ENCODE measurements around the gene MAPKAP1.

MAPKAP1 gene

GRCh38 chr9:125409637-125410521 lies 297.1 kb downstream of the MAPKAP1 start:
- peak; percentile 17; the same call in 1 of the 3 replicates for ATAC-seq (ENCODE audit: low read depth)
- Histone ChIP-seq H3K27ac (ENCODE audit: poor library complexity, severe bottlenecking) (no peak overlapping the region), H3K27me3 (ENCODE audit: insufficient read depth, poor library complexity, severe bottlenecking) (no peaks in the 10 kb centered on the region), H3K9me3 (ENCODE audit: severe bottlenecking) (no peaks in the 10 kb centered on the region), H3K4me3 (ENCODE audit: severe bottlenecking) (no peak overlapping the region), H3K4me1 (ENCODE audit: insufficient read depth, poor library complexity, severe bottlenecking) (no peaks in the 10 kb centered on the region), H3K36me3 (ENCODE audit: low read depth) (no peaks in the 10 kb centered on the region)
- TF ChIP-seq CTCF (IDR thresholded peaks at IDR 0.05; ENCODE audit: poor library complexity, severe bottlenecking): no peak
- no peak for DNase-seq (ENCODE audit: low spot score)

DNA sequence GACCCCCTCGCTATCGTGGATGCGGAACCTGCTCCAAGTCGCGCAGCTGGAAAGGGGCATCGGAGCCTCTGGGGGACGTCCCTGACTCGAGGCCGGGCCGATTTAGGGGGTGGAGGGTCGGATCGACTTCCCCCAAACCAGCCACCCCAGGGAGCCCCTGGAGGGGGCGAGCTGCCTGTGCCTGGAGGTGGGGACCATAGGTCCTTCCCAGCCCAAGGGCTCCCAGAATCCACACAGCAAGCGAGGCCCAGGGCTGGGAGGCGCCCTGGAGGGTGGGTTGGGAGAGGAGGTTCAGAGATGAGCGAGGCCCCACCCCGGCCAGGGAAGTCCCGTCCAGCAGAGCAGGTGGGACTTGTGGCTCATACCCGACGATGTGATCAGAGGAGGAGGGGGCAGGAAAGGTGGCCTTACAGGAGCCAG lies 297.8 kb downstream of the MAPKAP1 start:
- Histone ChIP-seq H3K4me3 (ENCODE audit: severe bottlenecking) (no peak overlapping the region), H3K4me1 (ENCODE audit: insufficient read depth, poor library complexity, severe bottlenecking) (no peaks in the 10 kb centered on the region), H3K36me3 (ENCODE audit: low read depth) (no peaks in the 10 kb centered on the region), H3K9me3 (ENCODE audit: severe bottlenecking) (no peaks in the 10 kb centered on the region), H3K27me3 (ENCODE audit: insufficient read depth, poor library complexity, severe bottlenecking) (no peaks in the 10 kb centered on the region), H3K27ac (ENCODE audit: poor library complexity, severe bottlenecking) (no peak overlapping the region)
- DNase-seq (ENCODE audit: low spot score) (no peak), ATAC-seq (ENCODE audit: low read depth) (0 out of 3 replicates have a peak, but pooled peaks have one; percentile 4)
- TF ChIP-seq CTCF (IDR thresholded peaks at IDR 0.05; ENCODE audit: poor library complexity, severe bottlenecking): no peak

DNA sequence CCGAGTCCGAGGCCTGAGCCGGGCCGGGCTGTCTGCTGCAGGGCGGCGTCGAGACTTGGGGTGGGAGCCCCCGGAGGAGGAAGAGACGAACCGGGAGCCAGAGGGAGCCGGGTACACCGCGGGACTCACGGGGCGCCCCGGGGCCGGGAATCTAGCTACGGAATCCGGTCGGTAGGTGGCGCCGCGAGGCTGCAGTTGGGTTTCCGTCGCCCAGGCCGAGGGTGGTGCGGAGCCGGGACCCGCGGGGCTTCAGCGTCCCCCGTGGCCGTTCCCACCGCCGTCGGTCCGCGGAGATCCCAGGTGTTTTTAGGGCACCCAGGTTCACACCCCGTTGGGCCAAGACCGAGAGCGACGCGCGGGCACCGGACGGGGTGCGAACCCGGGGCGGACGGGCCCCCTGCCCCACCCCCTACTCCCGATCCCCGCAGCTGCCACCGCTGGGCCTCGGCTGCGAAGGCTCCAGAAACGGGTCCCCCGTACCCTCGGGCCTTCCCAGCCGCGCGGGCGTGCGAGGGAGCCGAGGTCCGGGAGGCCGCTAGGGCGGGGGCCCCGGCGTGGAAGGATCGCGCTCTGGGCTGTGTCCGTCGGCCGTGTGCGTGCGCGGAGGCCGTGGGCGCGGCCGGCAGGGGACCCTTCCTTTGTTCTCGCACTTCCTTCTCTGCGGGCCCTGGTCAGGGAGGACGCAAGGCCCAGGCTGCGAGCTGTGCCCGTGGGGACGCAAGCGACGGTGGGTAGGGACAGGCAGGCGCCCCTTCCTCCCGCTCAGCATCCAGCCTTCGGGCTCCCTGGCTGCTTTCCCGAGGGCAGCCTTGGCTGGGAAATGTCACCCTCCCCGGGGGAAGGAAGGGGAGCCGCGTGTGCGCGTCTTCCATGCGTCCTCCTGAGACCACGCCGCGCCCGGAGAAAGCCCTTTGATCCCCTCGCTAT lies 298.8 kb downstream of the MAPKAP1 start:
- ATAC-seq (ENCODE audit: low read depth): peak; percentile 83
- H3K9me3 ChIP-seq (ENCODE audit: severe bottlenecking): no peaks in the 10 kb centered on the region
- H3K4me3 ChIP-seq (ENCODE audit: severe bottlenecking): peak overlapping the region; percentile 43
- no peak overlapping the region for H3K27ac ChIP-seq (ENCODE audit: poor library complexity, severe bottlenecking)
- DNase-seq (ENCODE audit: low spot score): no peak
- no peaks in the 10 kb centered on the region for H3K36me3 ChIP-seq (ENCODE audit: low read depth)
- no peaks in the 10 kb centered on the region for H3K27me3 ChIP-seq (ENCODE audit: insufficient read depth, poor library complexity, severe bottlenecking)
- TF ChIP-seq CTCF (IDR thresholded peaks at IDR 0.05; ENCODE audit: poor library complexity, severe bottlenecking): peak; percentile 92
- no peaks in the 10 kb centered on the region for H3K4me1 ChIP-seq (ENCODE audit: insufficient read depth, poor library complexity, severe bottlenecking)

GRCh38 chr9:125407432-125407973 lies 299.5 kb downstream of the MAPKAP1 start:
- peak; percentile 6; the same call in 1 of the 3 replicates for ATAC-seq (ENCODE audit: low read depth)
- no peaks in the 10 kb centered on the region for H3K4me1 ChIP-seq (ENCODE audit: insufficient read depth, poor library complexity, severe bottlenecking)
- H3K36me3 ChIP-seq (ENCODE audit: low read depth): no peaks in the 10 kb centered on the region
- H3K4me3 ChIP-seq (ENCODE audit: severe bottlenecking): peak overlapping the region; percentile 43
- no peaks in the 10 kb centered on the region for H3K9me3 ChIP-seq (ENCODE audit: severe bottlenecking)
- H3K27me3 ChIP-seq (ENCODE audit: insufficient read depth, poor library complexity, severe bottlenecking): no peaks in the 10 kb centered on the region
- no peak for DNase-seq (ENCODE audit: low spot score)
- no peak overlapping the region for H3K27ac ChIP-seq (ENCODE audit: poor library complexity, severe bottlenecking)
- no peak for TF ChIP-seq CTCF (IDR thresholded peaks at IDR 0.05; ENCODE audit: poor library complexity, severe bottlenecking)
